H1 (cell line): Measurements from ENCODE around the gene RYR3. TPM values are rescaled to one million over a fixed set of nuclear protein-coding genes. Genes with fewer than 3 reads are reported as not detected.

Experiments
- CTCF ChIA-PET: fragments of 300-600 bp; sonication (Branson Sonifier 250); formaldehyde crosslinking; loops from one replicate; lab custom pipeline; 2021; ENCODE audit not compliant: partially characterized antibody; lab: Charles Lee
- POLR2A ChIA-PET: fragments of 300-600 bp; sonication (Branson Sonifier 250); formaldehyde crosslinking; loops from one replicate; lab custom pipeline; 2021; ENCODE audit warnings: inconsistent platforms; ENCODE audit not compliant: partially characterized antibody; lab: Charles Lee
- DNase-seq, 2 experiments: peaks; one replicate each; pipeline versions ENCODE4 v3.0.0 to v3.0.0-alpha.2; 2010 to 2022; ENCODE audit warnings: low spot score in 2 of 2, low read depth in 1 of 2, mixed read lengths in 1 of 2
- FAIRE-seq: peaks from 2 replicates; lab custom pipeline; 2011; peaks lifted over from hg19 to GRCh38; lab: Jason Lieb, UNC
- H2AFZ ChIP-seq: 2 replicates; pipeline ENCODE4 v1.8.1; 2012; ENCODE audit warnings: low read length, inconsistent platforms
- H2AK5ac ChIP-seq: 2 replicates; pipeline ENCODE4 v1.6.1; 2013; ENCODE audit warnings: low read depth, low read length
- H2BK120ac ChIP-seq: replicated peaks from 2 replicates; pipeline ENCODE3; 2013; ENCODE audit warnings: low read depth, low read length, inconsistent platforms
- H2BK12ac ChIP-seq: 2 replicates; pipeline ENCODE4 v1.6.1; 2013; ENCODE audit warnings: low read depth, low read length
- H2BK15ac ChIP-seq: 2 replicates; pipeline ENCODE4 v1.6.1; 2013; ENCODE audit warnings: low read length
- H2BK20ac ChIP-seq: 2 replicates; pipeline ENCODE4 v1.6.1; 2013; ENCODE audit warnings: low read length
- H2BK5ac ChIP-seq: 2 replicates; pipeline ENCODE4 v1.6.1; 2013; ENCODE audit warnings: low read depth, low read length
- H3K14ac ChIP-seq: 2 replicates; pipeline ENCODE4 v1.6.1; 2013; ENCODE audit warnings: inconsistent platforms; ENCODE audit not compliant: insufficient read length
- H3K18ac ChIP-seq: 2 replicates; pipeline ENCODE4 v1.6.1; 2013; ENCODE audit warnings: low read length; ENCODE audit errors: extremely low read depth
- H3K23ac ChIP-seq: 2 replicates; pipeline ENCODE4 v1.6.1; 2013; ENCODE audit warnings: inconsistent platforms; ENCODE audit not compliant: insufficient read length
- H3K23me2 ChIP-seq: 2 replicates; pipeline ENCODE4 v1.6.1; 2013; ENCODE audit warnings: low read depth, low read length
- H3K27ac ChIP-seq: 2 replicates; pipeline ENCODE4 v1.6.1; 2011; ENCODE audit warnings: low read depth, low read length, inconsistent platforms
- H3K27me3 ChIP-seq, 4 experiments: replicated peaks in 1 of 4; 1 replicate in 1 of 4; 2 replicates in 3 of 4; pipeline versions ENCODE4 v1.6.1 to v1.8.1; 2011 to 2013; ENCODE audit warnings: low read length in 3 of 4, mild to moderate bottlenecking in 3 of 4, inconsistent platforms in 2 of 4, mixed read lengths in 2 of 4, moderate library complexity in 1 of 4; ENCODE audit not compliant: control insufficient read depth in 3 of 4, insufficient read depth in 3 of 4; ENCODE audit errors: extremely low read depth in 1 of 4
- H3K36me3 ChIP-seq, 4 experiments: 2 replicates each; pipeline versions ENCODE4 v1.6.1 to v1.8.1; 2011 to 2013; ENCODE audit warnings: mild to moderate bottlenecking in 4 of 4, low read length in 3 of 4, moderate library complexity in 2 of 4, control low read depth in 1 of 4, inconsistent platforms in 1 of 4; ENCODE audit not compliant: insufficient read depth in 4 of 4, control insufficient read depth in 2 of 4
- H3K4ac ChIP-seq: replicated peaks from 2 replicates; pipeline ENCODE3; 2013; ENCODE audit warnings: low read length, low read depth, mixed read lengths, inconsistent platforms; ENCODE audit not compliant: insufficient read length
- H3K4me1 ChIP-seq, 4 experiments: replicated peaks in 1 of 4; 1 replicate in 1 of 4; 2 replicates in 3 of 4; pipeline versions ENCODE4 v1.6.1 to v1.8.1; 2011 to 2013; ENCODE audit warnings: low read length in 3 of 4, inconsistent platforms in 2 of 4, mixed read lengths in 1 of 4; ENCODE audit not compliant: insufficient read depth in 4 of 4, control insufficient read depth in 3 of 4
- H3K4me2 ChIP-seq, 2 experiments: 2 replicates each; pipeline versions ENCODE4 v1.6.1 to v1.8.1; 2011 to 2013; ENCODE audit warnings: low read depth in 2 of 2, low read length in 2 of 2, control low read depth in 1 of 2, inconsistent platforms in 1 of 2, mild to moderate bottlenecking in 1 of 2; ENCODE audit not compliant: insufficient read depth in 1 of 2
- H3K4me3 ChIP-seq, 4 experiments: fragments of 200-600, 300-600 bp in 1 of 4; sonication (generic), shearing (Covaris generic), sonication (Bioruptor Twin) in 1 of 4; 2 replicates each; pipeline versions ENCODE4 v1.5.1 to v1.8.1; 2011 to 2016; ENCODE audit warnings: low read length in 4 of 4, low read depth in 3 of 4, control low read depth in 2 of 4, inconsistent platforms in 2 of 4, mild to moderate bottlenecking in 2 of 4, mixed read lengths in 1 of 4, moderate library complexity in 1 of 4; ENCODE audit not compliant: insufficient read depth in 2 of 4; ENCODE audit errors: extremely low read depth in 1 of 4
- H3K56ac ChIP-seq: replicated peaks from 2 replicates; pipeline ENCODE3; 2013; ENCODE audit warnings: low read depth, mild to moderate bottlenecking, mixed read lengths, low read length, inconsistent platforms; ENCODE audit not compliant: insufficient read length
- H3K79me1 ChIP-seq: 2 replicates; pipeline ENCODE4 v1.6.1; 2013; ENCODE audit warnings: low read depth, low read length, control low read depth
- H3K79me2 ChIP-seq, 2 experiments: 2 replicates each; pipeline versions ENCODE4 v1.6.1 to v1.8.1; 2012 to 2013; ENCODE audit warnings: low read length in 2 of 2, mild to moderate bottlenecking in 2 of 2, inconsistent platforms in 1 of 2; ENCODE audit not compliant: insufficient read depth in 2 of 2, control insufficient read depth in 1 of 2
- H3K9ac ChIP-seq, 4 experiments: replicated peaks in 1 of 4; 1 replicate in 1 of 4; 2 replicates in 3 of 4; pipeline versions ENCODE4 v1.6.1 to v1.8.1; 2011 to 2013; ENCODE audit warnings: low read depth in 3 of 4, low read length in 3 of 4, control low read depth in 2 of 4, mild to moderate bottlenecking in 2 of 4, moderate library complexity in 2 of 4, inconsistent platforms in 1 of 4; ENCODE audit errors: extremely low read depth in 1 of 4
- H3K9me3 ChIP-seq, 2 experiments: 2 replicates each; pipeline versions ENCODE4 v1.6.1 to v1.8.1; 2012 to 2013; ENCODE audit warnings: mild to moderate bottlenecking in 2 of 2, moderate library complexity in 2 of 2, control low read depth in 1 of 2, inconsistent platforms in 1 of 2, low read depth in 1 of 2, low read length in 1 of 2, mixed read lengths in 1 of 2; ENCODE audit not compliant: insufficient read depth in 2 of 2
- H4K20me1 ChIP-seq, 2 experiments: replicated peaks in 1 of 2; 2 replicates each; pipeline versions ENCODE3 to v1.8.1; 2011 to 2013; ENCODE audit warnings: inconsistent platforms in 2 of 2, low read length in 2 of 2, mild to moderate bottlenecking in 1 of 2; ENCODE audit not compliant: insufficient read depth in 2 of 2, control insufficient read depth in 1 of 2
- H4K5ac ChIP-seq: 2 replicates; pipeline ENCODE4 v1.6.1; 2013; ENCODE audit warnings: low read length, low read depth, mixed read lengths, inconsistent platforms; ENCODE audit not compliant: insufficient read length
- H4K8ac ChIP-seq: 2 replicates; pipeline ENCODE4 v1.8.0; 2013; ENCODE audit warnings: mild to moderate bottlenecking, moderate library complexity, low read length, inconsistent platforms; ENCODE audit not compliant: insufficient read depth; ENCODE audit errors: extremely low read depth
- H4K91ac ChIP-seq: replicated peaks from 2 replicates; pipeline ENCODE3; 2013; ENCODE audit warnings: low read length, mixed read lengths, inconsistent platforms; ENCODE audit not compliant: insufficient read length
- CBX5 ChIP-seq: fragments of 300-800, 300-1000 bp; sonication (generic); IDR thresholded peaks from 2 replicates; pipeline ENCODE4 v1.7.1; 2016; ENCODE audit warnings: antibody characterized with exemption, low read length, low read depth
- CHD1 ChIP-seq: IDR thresholded peaks from 2 replicates; pipeline ENCODE4 v1.6.1; 2012; ENCODE audit warnings: low read depth, low read length, improper control_type of control experiment
- EP300 ChIP-seq, 2 experiments: IDR thresholded peaks; 1 replicate in 1 of 2; 2 replicates in 1 of 2; pipeline ENCODE4 v1.6.1; 2011 to 2012; ENCODE audit warnings: low read depth in 2 of 2, low read length in 2 of 2, mild to moderate bottlenecking in 2 of 2, borderline replicate concordance in 1 of 2, inconsistent platforms in 1 of 2, moderate library complexity in 1 of 2
- HDAC6 ChIP-seq: IDR thresholded peaks from one replicate; pipeline ENCODE4 v1.7.1; 2012; ENCODE audit warnings: low read depth, mild to moderate bottlenecking, inconsistent platforms, low read length, moderate library complexity
- JUND ChIP-seq: IDR thresholded peaks from 2 replicates; pipeline ENCODE4 v1.6.1; 2011; ENCODE audit warnings: mild to moderate bottlenecking, improper control_type of control experiment, low read length
- MAFK ChIP-seq: IDR thresholded peaks from 2 replicates; pipeline ENCODE4 v1.6.1; 2012; ENCODE audit warnings: low read depth, mild to moderate bottlenecking, improper control_type of control experiment, low read length
- NANOG ChIP-seq: IDR thresholded peaks from 2 replicates; pipeline ENCODE4 v1.6.1; 2011; ENCODE audit warnings: low read length, low read depth, mild to moderate bottlenecking, inconsistent platforms; ENCODE audit not compliant: insufficient read depth, poor library complexity, severe bottlenecking
- NRF1 ChIP-seq: IDR thresholded peaks from 2 replicates; pipeline ENCODE4 v1.6.1; 2011; ENCODE audit warnings: mild to moderate bottlenecking, low read depth, low read length, improper control_type of control experiment
- PHF8 ChIP-seq: fragments of 200-600 bp; sonication (generic); conservative IDR thresholded peaks from 2 replicates; pipeline ENCODE4 v1.7.1; 2012; ENCODE audit warnings: low read depth, mild to moderate bottlenecking, inconsistent platforms, low read length, moderate library complexity
- SAP30 ChIP-seq: fragments of 300-600 bp; sonication (generic); IDR thresholded peaks from 2 replicates; pipeline ENCODE4 v1.7.1; 2012; ENCODE audit warnings: low read length, moderate library complexity, mild to moderate bottlenecking, inconsistent platforms; ENCODE audit not compliant: insufficient read depth, insufficient replicate concordance
- SUZ12 ChIP-seq: fragments of 200-600 bp; sonication (generic); IDR thresholded peaks from 2 replicates; pipeline ENCODE4 v1.6.1; 2012; ENCODE audit warnings: mild to moderate bottlenecking, inconsistent platforms, low read length, moderate library complexity, mixed read lengths
- TCF12 ChIP-seq: IDR thresholded peaks from 2 replicates; pipeline ENCODE4 v1.6.1; 2011; ENCODE audit warnings: low read depth, mild to moderate bottlenecking, low read length
- ZNF274 ChIP-seq: IDR thresholded peaks from 2 replicates; pipeline ENCODE4 v1.7.0; 2012; ENCODE audit warnings: low read length, borderline replicate concordance; ENCODE audit errors: extremely low read depth
- WGBS, 2 experiments: shearing (Covaris generic) in 1 of 2; methylation state at CpG; one replicate each; pipeline versions ENCODE4 v1.1.6 to v1.1.7; 2013 to 2015; ENCODE audit warnings: low lambda C conversion rate in 2 of 2, mixed read lengths in 2 of 2, inconsistent platforms in 1 of 2, low coverage in 1 of 2, missing lambda C conversion rate in 1 of 2; ENCODE audit not compliant: insufficient replicate concordance in 2 of 2, insufficient coverage in 1 of 2, insufficient read length in 1 of 2; ENCODE audit errors: extremely low coverage in 1 of 2, missing lambda C conversion rate in 1 of 2; 5-methylcytosine and 5-hydroxymethylcytosine counted together
- polyA plus RNA-seq, 7 experiments: library from polyadenylated mRNA; depleted of rRNA in 3 of 7; stranded (reverse) in 5 of 7; unstranded in 2 of 7; fragments of >200 nt in 5 of 7; fragments of 200-250 nt in 2 of 7; gene quantifications; 1 replicate in 5 of 7; 2 replicates in 1 of 7; 4 replicates in 1 of 7; pipeline versions ENCODE4 v1.2.1 to v1.2.3, GENCODE V29; 2011 to 2013; ENCODE audit warnings: missing spikeins in 2 of 7, mixed read lengths in 2 of 7
- total RNA-seq: library from RNA; stranded (reverse); fragmentation: NEBNext Ultra II Directional; extraction: Animal tissue kit (Norgen Biotek cat#: 25700); gene quantifications from 2 replicates; pipeline ENCODE4 v1.2.1, GENCODE V29; 2021

Gene RYR3
- total and polyA plus RNA-seq, 2 of the 8 experiments (the other 6 are each of a cell fraction or from before 2014, with no cell fraction given), result 0.33 to 3.4 TPM

GRCh38 chr15:33746203-33746602 is 435.4 kb downstream of the RYR3 start:
- no peak overlapping the region for H3K4ac ChIP-seq
- no peak overlapping the region for H3K23ac ChIP-seq
- no peak overlapping the region for H3K56ac ChIP-seq
- H3K9me3 ChIP-seq, result no peaks in the 10 kb centered on the region
- H3K27me3 ChIP-seq, result no peaks in the 10 kb centered on the region
- H3K36me3 ChIP-seq, result no peaks in the 10 kb centered on the region
- H2BK120ac ChIP-seq, result no peak overlapping the region
- H4K8ac ChIP-seq, result no peak overlapping the region
- no peaks in the 10 kb centered on the region for H3K79me1 ChIP-seq
- no peaks in the 10 kb centered on the region for H3K23me2 ChIP-seq
- no peak overlapping the region for H2BK5ac ChIP-seq
- FAIRE-seq (no peak), DNase-seq (no peak)
- H3K4me2 ChIP-seq, result no peak overlapping the region
- H3K9ac ChIP-seq, result no peak overlapping the region
- H2BK12ac ChIP-seq, result no peak overlapping the region
- H3K14ac ChIP-seq, result no peak overlapping the region
- no peak overlapping the region for H4K5ac ChIP-seq
- TF ChIP-seq CHD1 (no peak), MAFK (no peak), SUZ12 (no peak), NANOG (no peak), PHF8 (no peak), TCF12 (no peak), NRF1 (no peak), JUND (no peak), EP300 (IDR thresholded peaks at IDR 0.05; ENCODE audit: borderline replicate concordance in 1 of 2, low read depth in 2 of 2, low read length in 2 of 2) (no peak), SAP30 (no peak), ZNF274 (no peak), CBX5 (no peak), HDAC6 (no peak)
- no peak overlapping the region for H2BK15ac ChIP-seq
- no peaks in the 10 kb centered on the region for H4K20me1 ChIP-seq
- H3K27ac ChIP-seq, result no peak overlapping the region
- H2AFZ ChIP-seq, result no peak overlapping the region
- H3K18ac ChIP-seq, result no peak overlapping the region
- H3K4me1 ChIP-seq, result no peaks in the 10 kb centered on the region
- 92% methylated on average over 5 of the region's 5 CpGs; no CpG with 5 or more reads in 1 of the 2 experiments for WGBS, 2 experiments
- CTCF ChIA-PET, result interaction anchor here (4.4 kb wide), 1 partner anchor 9 kb away, joined by 21 read pairs; no protein-coding TSS in a partner anchor
- POLR2A ChIA-PET, result no interaction called here
- H4K91ac ChIP-seq, result no peak overlapping the region
- H2BK20ac ChIP-seq, result no peak overlapping the region
- H2AK5ac ChIP-seq, result no peak overlapping the region
- no peak overlapping the region for H3K4me3 ChIP-seq
- H3K79me2 ChIP-seq, result no peaks in the 10 kb centered on the region
